Stimulated activated CD4-positive, alpha-beta T cell treated with anti-CD3 and anti-CD28 coated beads, TNF-alpha, amount 100 ng/mL, for 24 hours (primary cell): Measurements from ENCODE around the gene EHBP1.
"Not testable (repeated sequence)": the region's sequence is repeated elsewhere in the genome, so short reads cannot be mapped to it uniquely, and the experiment has no call there.

Experiments
- DNase-seq, 3 experiments: peaks; one replicate each; pipeline ENCODE4 v3.0.0-alpha.2; 2020; ENCODE audit warnings: low read depth in 3 of 3

The EHBP1 gene

DNA sequence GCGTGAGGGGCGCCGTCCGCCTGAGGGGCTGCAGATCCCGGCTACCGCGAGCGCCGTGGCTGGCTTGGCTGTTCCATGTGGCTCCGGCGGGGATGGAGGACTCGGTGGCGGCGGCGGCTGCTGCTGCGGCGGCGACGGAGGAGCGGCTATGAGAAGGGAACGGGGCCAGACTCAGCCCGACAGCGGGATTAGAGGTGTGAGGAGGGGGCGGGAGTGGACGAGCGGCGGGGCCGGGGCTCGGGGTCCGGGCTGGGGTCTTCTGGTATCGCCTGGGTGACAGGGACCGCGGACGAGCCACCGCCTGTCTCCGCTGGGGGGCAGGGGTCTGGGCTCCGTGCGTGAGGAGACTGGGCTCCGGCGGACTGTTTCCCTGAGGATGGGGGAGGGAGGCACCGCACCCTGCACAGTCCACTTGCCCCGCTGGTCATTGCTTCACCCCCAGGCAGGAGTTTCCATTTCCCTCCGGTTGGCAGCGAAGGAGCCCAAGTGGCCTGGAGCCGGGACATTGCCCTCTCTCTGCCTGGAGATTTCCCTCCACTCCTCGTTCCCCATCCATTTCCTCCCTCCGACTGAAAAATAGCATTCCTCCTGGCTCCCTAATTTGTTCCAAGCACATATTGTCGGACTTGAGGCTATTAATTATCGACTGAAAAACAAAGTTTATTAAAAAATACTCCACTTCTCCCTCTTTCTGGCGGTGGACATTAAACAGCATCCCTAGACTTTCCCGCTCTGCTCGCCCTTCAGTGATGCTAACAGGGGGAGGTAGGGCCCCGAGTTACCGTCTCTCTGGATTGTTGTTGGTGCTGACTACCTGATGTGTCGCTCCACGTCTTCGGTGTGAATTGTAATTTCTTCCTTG is 577 bp downstream of the EHBP1 start:
- peak in 2 of 3 experiments; percentile 18 to 32 for DNase-seq

- DNase-seq, result no peak
Observed at GRCh38 chr2:62706721-62707521, 1.4 kb downstream of the EHBP1 start.

DNA sequence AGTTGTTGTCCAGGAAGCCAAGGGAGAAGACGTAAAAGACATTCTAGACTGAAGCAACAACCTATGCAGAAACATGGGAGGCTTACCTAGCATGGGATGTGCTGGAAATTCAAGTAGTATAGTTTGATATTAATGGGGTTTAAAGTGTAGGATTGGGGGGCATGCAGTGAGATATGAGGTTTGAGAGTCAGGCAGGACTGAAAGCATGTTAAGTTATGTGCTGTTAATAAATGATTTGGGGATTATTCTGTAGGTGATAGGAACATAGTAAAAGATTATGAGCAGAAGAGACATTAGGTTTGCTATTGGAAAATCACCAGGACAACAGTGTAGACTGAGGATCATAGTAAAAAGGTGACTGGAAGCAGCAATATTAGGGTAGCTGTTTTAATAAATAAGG is 3.2 kb downstream of the EHBP1 start:
- no peak for DNase-seq

DNA sequence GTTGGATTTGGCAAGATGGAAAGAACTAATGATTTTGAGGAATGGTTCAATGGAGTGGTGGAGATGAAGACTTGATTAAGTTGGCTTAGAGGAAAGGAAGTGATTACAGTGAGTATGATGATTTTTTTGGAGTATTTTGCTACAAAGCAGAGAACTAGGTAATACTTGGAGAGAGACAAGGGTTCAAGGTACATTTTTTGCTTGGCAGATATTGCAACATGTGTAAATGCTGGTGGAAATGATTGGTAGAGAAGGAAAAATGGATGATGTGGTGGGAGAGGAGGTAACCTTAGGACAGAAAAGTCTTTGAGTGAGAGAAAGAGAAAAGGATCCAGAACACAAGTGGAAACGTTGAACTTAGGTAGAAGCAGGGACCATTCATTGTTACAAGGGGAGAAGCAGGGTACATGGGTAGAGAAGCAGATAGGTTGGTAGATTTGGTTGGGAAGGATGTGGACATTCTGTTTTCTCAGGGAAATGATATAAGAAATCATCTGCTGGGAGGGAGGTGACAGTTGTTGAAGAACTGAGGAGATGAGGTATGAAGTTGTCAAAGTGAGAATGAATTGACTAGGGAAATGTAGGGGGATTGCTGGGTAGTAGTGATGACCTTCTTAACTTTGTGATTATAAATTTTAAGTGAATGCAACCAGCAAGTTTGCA is 6.5 kb downstream of the EHBP1 start:
- no peak for DNase-seq

GRCh38 chr2:62713196-62713595 is 7.7 kb downstream of the EHBP1 start:
- DNase-seq, result not testable (repeated sequence)

- DNase-seq, result no peak
Observed at GRCh38 chr2:62713837-62714236, 8.3 kb downstream of the EHBP1 start.

- no peak for DNase-seq
Observed at GRCh38 chr2:62716768-62717167, 11.3 kb downstream of the EHBP1 start.

DNA sequence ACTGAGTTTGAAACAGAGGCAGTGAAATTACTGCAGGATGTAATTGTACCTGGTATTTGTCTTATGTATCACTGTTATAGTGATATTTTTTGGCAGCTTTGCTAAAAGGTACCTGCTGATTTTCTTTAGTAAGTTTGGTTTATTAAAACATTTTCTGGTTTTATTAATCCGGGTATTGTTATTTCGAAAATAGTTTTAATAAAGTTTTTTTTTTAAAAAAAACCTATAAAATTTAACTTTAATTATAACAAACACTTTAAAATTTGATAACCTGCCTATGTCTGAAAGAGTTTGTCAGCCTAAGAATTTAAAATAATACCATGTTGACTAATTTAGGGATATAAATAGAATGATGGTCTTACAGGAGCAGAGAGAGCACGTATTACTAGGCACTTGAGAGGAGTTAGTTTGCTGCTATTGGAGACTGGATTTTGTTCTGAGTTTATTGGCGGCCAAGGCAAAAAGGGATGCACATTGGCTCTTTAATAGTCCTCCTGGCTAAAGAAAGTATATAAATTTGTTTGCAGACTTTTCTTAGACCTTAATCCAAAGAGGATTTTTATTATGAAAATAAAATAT is 12.1 kb downstream of the EHBP1 start:
- no peak for DNase-seq

- DNase-seq, result no peak
Observed at GRCh38 chr2:62718225-62718822, 12.8 kb downstream of the EHBP1 start.

GRCh38 chr2:62719757-62720156 is 14.2 kb downstream of the EHBP1 start:
- DNase-seq, result no peak

GRCh38 chr2:62722679-62723078 is 17.2 kb downstream of the EHBP1 start:
- no peak for DNase-seq

DNA sequence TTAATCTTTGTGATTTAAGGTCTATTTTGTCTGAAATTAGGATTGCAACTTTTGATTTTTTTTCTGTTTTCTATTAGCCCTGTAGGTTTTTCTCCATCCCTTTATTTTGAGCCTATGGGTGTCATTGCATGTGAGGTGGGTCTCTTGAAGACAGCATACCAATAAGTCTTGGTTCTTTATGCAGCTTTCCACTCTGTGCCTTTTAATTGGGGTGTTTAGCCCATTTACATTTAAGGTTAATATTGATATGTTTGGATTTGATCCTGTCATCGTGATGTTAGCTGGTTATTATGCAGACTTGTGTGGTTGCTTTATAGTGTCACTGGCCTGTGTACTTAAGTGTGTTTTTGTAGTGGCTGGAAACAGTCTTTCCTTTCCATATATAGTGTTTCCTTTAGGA is 17.7 kb downstream of the EHBP1 start:
- no peak for DNase-seq

GRCh38 chr2:62724106-62724505 is 18.6 kb downstream of the EHBP1 start:
- no peak for DNase-seq

- DNase-seq, result no peak
Observed at GRCh38 chr2:62724886-62725711, 19.6 kb downstream of the EHBP1 start.

DNA sequence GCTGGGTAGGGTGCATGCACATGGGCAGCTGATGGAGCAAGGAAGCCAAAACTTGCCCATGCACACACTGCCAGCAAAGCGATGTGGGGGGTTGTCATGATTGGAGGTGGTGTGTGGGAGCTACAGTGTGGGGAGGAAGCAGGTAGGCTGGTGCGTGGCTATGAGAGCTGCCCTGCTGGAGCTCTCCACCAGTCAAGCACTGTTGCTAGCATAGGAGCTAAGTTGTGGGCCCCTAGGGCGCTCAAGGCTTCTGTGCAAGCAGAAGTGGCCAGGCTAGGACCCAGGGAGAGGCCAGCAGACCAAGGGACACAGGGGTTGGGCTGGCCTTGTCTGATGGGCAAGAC is 20.2 kb downstream of the EHBP1 start:
- DNase-seq, result no peak

- no peak for DNase-seq
Observed at GRCh38 chr2:62727259-62727867, 21.9 kb downstream of the EHBP1 start.

DNA sequence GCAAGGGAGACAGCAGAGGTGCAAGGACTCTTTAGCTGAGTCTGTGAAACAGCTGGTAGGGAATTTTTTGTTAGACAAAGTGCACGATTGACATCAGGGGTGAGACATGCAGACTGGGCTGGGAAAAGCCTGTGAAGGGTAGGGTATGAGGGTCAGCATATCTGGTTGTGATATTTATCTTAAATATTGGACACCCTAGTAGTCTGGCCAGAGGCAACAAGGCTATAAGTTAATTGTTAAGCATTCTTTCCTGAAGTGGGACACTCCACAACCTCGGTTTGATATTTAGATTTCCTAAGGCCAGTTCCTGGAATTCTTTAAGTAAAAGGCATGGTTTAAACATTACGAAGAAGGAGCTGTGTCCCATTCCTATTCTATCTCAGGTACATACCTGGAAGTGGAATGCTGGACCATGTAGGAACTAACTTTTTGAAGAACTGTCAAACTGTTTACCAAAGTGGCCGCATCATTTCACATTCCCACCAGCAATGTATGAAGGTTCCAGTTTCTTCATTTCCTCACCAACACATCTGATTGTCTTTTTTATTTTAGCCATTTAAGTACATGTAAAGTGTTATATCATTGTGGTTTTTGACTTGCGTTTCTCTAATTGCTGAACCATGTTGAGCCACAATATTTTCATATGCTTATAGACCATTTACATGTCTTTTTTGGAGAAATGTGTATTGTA is 22.5 kb downstream of the EHBP1 start:
- no peak for DNase-seq

- DNase-seq, result no peak
Observed at GRCh38 chr2:62731275-62731674, 25.8 kb downstream of the EHBP1 start.

- no peak for DNase-seq
Observed at GRCh38 chr2:62732262-62732777, 26.8 kb downstream of the EHBP1 start.

DNA sequence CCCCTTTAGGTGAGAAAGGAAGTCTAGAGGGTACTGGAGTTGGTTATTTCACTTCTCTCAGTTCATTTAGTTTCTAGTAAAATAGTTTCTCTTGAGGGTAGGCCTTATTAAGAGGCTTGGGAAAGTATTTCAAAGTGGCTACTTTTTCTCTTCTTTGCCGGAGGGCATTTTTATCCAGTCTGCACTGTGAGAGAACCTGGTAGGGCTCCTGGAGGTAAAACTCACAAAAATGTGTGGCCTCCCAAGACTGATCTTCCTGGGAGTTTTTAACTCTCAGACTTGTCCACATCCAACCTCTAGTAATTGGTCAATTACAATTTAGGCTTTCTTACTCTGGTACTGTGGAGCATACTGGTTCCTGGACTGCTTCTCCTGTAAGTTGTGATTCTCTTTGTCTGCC is 28.0 kb downstream of the EHBP1 start:
- no peak for DNase-seq
